Peyer's patch (tissue), 4 donors: ENCODE measurements around the gene DPYSL5.

ENCODE experiments used
- CTCF ChIP-seq, 6 experiments: fragments of 450-650 bp in 4 of 6; fragments of 200-600 bp in 2 of 6; sonication (generic) in 1 of 6; IDR thresholded peaks; one replicate each; pipeline ENCODE4 v1.5.1; 2017 to 2019; ENCODE audit warnings: antibody characterized with exemption in 6 of 6, mild to moderate bottlenecking in 3 of 6, moderate library complexity in 1 of 6
- POLR2A ChIP-seq, 2 donors: fragments of 450-650 bp; IDR thresholded peaks; one replicate each; pipeline ENCODE4 v1.5.1; 2017; ENCODE audit warnings: antibody characterized with exemption in 2 of 2, mild to moderate bottlenecking in 2 of 2, moderate library complexity in 2 of 2

- no peak for TF ChIP-seq CTCF (IDR thresholded peaks at IDR 0.05)
- no peak for TF ChIP-seq POLR2A (IDR thresholded peaks at IDR 0.05)
Measured at GRCh38 chr2:26892922-26893524, 45.1 kb downstream of the DPYSL5 start.
